ENCODE data around the gene KRTAP10-1.
"Not testable (repeated sequence)": the region's sequence is repeated elsewhere in the genome, so short reads cannot be mapped to it uniquely, and the experiment has no call there.

KRTAP10-1 gene

DNA sequence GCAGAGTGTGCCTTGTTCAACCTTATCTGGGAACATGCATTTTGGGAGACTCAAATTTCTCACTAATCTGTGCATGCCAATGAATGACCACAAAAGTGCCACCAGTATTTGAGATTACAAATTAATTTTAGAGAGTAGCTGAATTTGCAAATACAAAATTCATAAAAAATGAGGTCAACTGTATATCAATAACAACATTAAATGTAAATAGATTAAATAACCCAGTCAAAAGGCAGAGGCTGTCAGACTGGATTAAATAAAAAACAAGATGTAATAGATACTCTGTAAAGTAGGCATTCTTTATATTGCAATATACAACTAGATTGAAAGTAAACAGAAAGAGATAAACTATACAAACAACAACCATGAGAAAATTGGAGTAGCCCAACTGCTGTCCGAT is 24.1 kb upstream of the KRTAP10-1 start:
- CTCF ChIA-PET = no interaction called here
- POLR2A ChIA-PET = no interaction called here
- TF ChIP-seq, protein P1, sequence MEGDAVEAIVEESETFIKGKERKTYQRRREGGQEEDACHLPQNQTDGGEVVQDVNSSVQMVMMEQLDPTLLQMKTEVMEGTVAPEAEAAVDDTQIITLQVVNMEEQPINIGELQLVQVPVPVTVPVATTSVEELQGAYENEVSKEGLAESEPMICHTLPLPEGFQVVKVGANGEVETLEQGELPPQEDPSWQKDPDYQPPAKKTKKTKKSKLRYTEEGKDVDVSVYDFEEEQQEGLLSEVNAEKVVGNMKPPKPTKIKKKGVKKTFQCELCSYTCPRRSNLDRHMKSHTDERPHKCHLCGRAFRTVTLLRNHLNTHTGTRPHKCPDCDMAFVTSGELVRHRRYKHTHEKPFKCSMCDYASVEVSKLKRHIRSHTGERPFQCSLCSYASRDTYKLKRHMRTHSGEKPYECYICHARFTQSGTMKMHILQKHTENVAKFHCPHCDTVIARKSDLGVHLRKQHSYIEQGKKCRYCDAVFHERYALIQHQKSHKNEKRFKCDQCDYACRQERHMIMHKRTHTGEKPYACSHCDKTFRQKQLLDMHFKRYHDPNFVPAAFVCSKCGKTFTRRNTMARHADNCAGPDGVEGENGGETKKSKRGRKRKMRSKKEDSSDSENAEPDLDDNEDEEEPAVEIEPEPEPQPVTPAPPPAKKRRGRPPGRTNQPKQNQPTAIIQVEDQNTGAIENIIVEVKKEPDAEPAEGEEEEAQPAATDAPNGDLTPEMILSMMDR (IDR thresholded peaks at IDR 0.05; ENCODE audit: control extremely low read depth, extremely low read depth, low read depth, missing control alignments) = no peak
- no peak for DNase-seq (ENCODE audit: extremely low spot score)

DNA sequence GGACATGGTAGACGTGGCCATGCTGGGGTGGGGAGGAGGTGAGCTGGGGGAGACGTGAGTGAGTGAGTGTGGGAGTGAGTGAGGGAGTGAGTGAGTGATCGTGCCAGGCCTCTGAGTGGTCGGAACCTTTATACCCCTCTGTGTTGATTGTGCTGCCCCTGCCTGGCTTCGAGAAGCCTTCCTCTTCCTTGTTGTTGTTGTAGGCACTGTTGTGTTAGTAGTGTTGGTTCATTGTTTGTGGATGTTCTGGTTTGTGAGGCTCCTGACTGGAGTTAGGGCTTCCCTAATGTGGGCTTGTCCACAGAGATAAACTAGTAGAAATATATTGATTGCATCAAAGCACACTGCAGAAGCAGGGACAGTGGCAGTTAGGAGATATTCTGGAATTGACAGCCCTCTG is 18.7 kb upstream of the KRTAP10-1 start, which contains the start of gene KRTAP10-3:
KRTAP10-3 (minus strand) TSS at position 101 of the 400 bp plus-strand sequence; CDS start at position 21, 80 bp downstream.
- CTCF ChIA-PET = no interaction called here

DNA sequence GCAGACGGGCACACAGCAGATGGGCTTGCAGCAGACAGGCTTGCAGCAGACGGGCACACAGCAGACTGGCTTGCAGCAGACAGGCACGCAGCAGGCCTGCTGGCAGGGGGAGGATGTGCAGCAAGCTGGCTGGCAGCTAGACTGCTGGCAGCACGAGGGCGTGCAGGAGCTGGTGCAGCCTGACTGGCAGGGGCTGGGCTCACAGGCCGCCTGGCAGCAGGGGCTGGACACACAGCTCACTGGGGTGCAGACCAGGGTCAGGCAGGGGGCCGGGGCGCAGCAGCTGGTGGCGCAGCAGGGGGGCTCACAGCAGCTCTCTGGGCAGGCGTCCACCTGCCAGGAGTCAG is 18.3 kb upstream of the KRTAP10-1 start:
- CTCF ChIA-PET; POLR2A ChIA-PET; DNase-seq (ENCODE audit: extremely low spot score): not testable (repeated sequence)

More for the DNA sequence above, 18.7 kb upstream of the KRTAP10-1 start, which contains the start of gene KRTAP10-3:
- DNase-seq (ENCODE audit: extremely low spot score) = no peak
- POLR2A ChIA-PET = no interaction called here
- TF ChIP-seq, protein P1 (IDR thresholded peaks at IDR 0.05; ENCODE audit: control extremely low read depth, extremely low read depth, low read depth, missing control alignments) = no peak

DNA sequence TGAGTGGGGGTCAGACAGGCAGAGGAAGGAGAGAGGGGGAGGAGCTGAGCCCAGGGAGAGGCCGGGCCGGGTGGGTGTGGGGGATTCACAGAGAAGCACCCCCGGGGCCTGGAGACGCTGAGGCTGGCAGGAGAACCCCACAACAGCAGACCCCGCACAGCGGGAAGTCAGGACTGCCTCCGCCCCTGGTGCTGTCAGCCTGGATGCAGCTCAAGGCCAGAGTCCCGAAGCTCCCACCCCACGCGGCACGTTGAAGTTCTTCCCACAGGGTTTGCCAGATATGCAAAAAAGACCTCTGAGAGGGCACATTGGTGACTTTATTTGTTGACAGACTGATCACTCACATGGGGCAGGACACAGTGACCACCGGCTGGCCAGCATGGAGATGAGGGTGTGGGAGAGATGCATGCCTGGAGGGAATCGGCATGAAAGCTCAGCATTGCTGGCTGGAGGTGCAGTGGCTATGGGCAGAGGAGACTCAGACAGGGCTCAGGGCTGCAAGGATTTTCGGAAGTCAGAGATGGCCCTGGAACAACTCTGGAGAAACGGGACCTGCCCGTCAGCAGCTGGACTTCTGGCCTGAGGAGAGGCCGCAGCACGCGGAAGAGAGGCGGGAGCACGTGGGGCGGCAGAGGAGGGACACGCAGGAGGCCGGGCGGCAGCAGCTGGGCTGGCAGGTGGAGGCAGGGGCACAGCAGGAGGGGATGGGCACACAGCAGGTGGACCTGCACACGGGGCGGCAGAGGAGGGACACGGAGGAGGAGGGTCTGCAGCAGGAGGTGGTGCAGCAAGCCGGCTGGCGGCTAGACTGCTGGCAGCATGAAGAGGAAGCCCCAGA is 17.7 kb upstream of the KRTAP10-1 start:
- DNase-seq (ENCODE audit: extremely low spot score) = no peak
- TF ChIP-seq, protein P1 (IDR thresholded peaks at IDR 0.05; ENCODE audit: control extremely low read depth, extremely low read depth, low read depth, missing control alignments) = no peak
- POLR2A ChIA-PET = no interaction called here
- CTCF ChIA-PET = interaction anchor here (0.8 kb wide), 1 partner anchor 17 kb away, joined by 3 read pairs; no protein-coding TSS in a partner anchor

DNA sequence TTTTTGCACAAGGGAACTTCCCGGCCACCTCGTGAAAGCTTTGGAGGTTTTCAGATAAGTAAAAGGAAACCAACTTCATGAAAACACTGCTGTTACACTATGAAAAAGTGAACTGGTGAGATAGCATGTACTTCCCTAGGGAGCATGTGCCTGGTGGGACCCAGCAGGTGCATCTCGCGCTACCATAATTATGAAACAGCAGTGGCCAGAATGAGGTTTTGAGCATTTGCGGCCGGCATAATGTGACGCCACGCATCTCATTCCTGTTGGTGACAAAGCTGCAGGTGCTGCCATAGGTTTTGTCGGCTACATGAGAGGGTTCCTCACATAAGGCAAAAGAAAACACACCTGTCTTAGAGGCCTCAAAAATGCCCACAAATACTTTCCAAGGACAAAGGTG is 16.9 kb upstream of the KRTAP10-1 start:
- ChIA-PET POLR2A (no interaction called here), CTCF (interaction anchor here (0.8 kb wide), 1 partner anchor 18 kb away, joined by 3 read pairs; no protein-coding TSS in a partner anchor)
- DNase-seq (ENCODE audit: extremely low spot score) = no peak
- TF ChIP-seq, protein P1 (IDR thresholded peaks at IDR 0.05; ENCODE audit: control extremely low read depth, extremely low read depth, low read depth, missing control alignments) = no peak

DNA sequence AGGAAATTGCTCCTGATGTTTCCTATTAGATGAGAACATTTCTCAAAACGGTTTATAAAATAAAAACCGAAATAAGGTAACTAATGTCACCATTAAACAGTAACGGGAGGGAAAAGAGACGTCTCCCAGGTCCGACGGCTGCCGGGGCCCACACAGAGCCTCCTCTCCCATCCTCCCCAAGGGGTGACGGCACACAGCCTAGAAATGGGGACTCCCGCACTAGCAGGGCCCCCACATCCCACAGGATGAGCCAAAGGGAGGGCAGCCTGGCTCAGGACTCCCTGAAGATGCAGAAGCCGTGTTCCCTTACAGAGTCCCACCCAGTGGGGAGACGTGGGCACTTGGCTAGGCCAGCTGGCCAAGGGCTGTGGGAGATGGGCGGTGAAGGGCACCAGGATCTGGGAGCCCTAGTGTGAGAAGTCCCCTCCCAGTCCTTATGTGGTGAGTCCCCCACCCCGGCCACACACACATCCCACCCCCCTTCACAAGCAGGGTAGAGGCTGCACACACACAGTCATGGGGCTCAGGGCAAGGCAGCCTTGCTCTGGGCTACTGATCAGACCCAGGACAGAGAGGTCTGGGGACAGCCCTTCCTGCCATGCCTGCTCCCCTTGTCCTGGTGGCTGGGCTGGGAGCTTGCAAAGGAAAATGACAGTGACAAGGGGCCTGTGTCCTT is 15.3 kb upstream of the KRTAP10-1 start:
- TF ChIP-seq, protein P1 (IDR thresholded peaks at IDR 0.05; ENCODE audit: control extremely low read depth, extremely low read depth, low read depth, missing control alignments) = no peak
- no peak for DNase-seq (ENCODE audit: extremely low spot score)
- POLR2A ChIA-PET = no interaction called here
- CTCF ChIA-PET = no interaction called here

DNA sequence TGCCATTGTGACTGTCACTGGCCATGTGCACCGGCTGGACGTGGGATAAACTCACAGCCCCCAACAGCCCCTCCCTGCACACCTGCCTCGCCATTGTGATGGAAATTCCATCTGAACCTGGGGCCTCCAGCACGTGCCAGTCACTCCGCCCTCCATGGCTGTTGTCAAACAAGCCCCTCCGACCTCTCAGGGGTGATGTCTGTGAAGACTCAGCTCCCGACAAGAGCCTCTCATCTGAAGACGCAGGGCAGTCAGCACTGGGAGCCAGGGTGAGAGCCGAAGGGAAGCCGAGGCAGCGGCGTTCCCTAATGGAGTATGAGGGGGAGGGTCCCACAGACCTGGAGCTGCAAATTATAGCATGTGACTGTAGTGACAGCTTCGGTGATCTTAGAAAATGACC is 12.7 kb upstream of the KRTAP10-1 start:
- no peak for DNase-seq (ENCODE audit: extremely low spot score)
- POLR2A ChIA-PET = no interaction called here
- TF ChIP-seq, protein P1 (IDR thresholded peaks at IDR 0.05; ENCODE audit: control extremely low read depth, extremely low read depth, low read depth, missing control alignments) = no peak
- CTCF ChIA-PET = interaction anchor here (1.0 kb wide), 1 partner anchor 16 kb away, joined by 3 read pairs; no protein-coding TSS in a partner anchor

Measured in GM10248 (cell line).